MCF 10A (cell line): ENCODE measurements around the gene LMTK3. TPM values are rescaled to one million over a fixed set of nuclear protein-coding genes. Genes with fewer than 3 reads are reported as not detected.

ENCODE experiments used
- BruUV-seq: library from RNA; stranded (reverse); fragments of 400-500 nt; replicated peaks from 2 replicates; lab custom pipeline; 2021; lab: Mats Ljungman, UMichigan
- CTCF ChIA-PET: fragments of 300-600 bp; sonication (Branson Sonifier 250); formaldehyde crosslinking; extraction: SDS; loops from one replicate; lab custom pipeline; 2021; ENCODE audit warnings: antibody characterized with exemption, inconsistent platforms; lab: Yijun Ruan, JAX
- POLR2A ChIA-PET: fragments of 300-600, 350-650 bp; sonication (Branson Sonifier 250); formaldehyde crosslinking; extraction: SDS; loops from one replicate; lab custom pipeline; 2020; ENCODE audit warnings: antibody characterized with exemption, inconsistent platforms; lab: Yijun Ruan, JAX
- DNase-seq: peaks from one replicate; pipeline ENCODE4 v3.0.0-alpha.2; 2018; ENCODE audit not compliant: unreplicated experiment
- H3K27ac Mint-ChIP-seq: one replicate; pipeline ENCODE4 v1.8.0; 2022; ENCODE audit warnings: mild to moderate bottlenecking, low read depth, mixed read lengths; ENCODE audit not compliant: unreplicated experiment
- H3K27me3 Mint-ChIP-seq: one replicate; pipeline ENCODE4 v1.8.0; 2022; ENCODE audit warnings: mixed read lengths; ENCODE audit not compliant: insufficient read depth, unreplicated experiment
- H3K36me3 Mint-ChIP-seq: one replicate; pipeline ENCODE4 v1.8.0; 2022; ENCODE audit warnings: mild to moderate bottlenecking, moderate library complexity, mixed read lengths; ENCODE audit not compliant: insufficient read depth, unreplicated experiment
- H3K4me1 Mint-ChIP-seq: one replicate; pipeline ENCODE4 v1.8.0; 2022; ENCODE audit warnings: mixed read lengths; ENCODE audit not compliant: insufficient read depth, unreplicated experiment
- H3K4me3 Mint-ChIP-seq: one replicate; pipeline ENCODE4 v1.8.0; 2022; ENCODE audit warnings: mild to moderate bottlenecking, moderate library complexity, mixed read lengths; ENCODE audit not compliant: unreplicated experiment
- H3K9me3 Mint-ChIP-seq: one replicate; pipeline ENCODE4 v1.8.0; 2022; ENCODE audit warnings: mixed read lengths; ENCODE audit not compliant: unreplicated experiment
- CTCF ChIP-seq: fragments of 200-600 bp; IDR thresholded peaks from one replicate; pipeline ENCODE4 v1.8.0; 2022; ENCODE audit warnings: antibody characterized with exemption, mild to moderate bottlenecking; ENCODE audit not compliant: unreplicated experiment
- intact Hi-C: fragments of 100-400 bp; cut with micrococcal nuclease; formaldehyde crosslinking; loops from 2 replicates; pipeline ENCODE4 v1.14.1; 2022
- total RNA-seq: library from RNA; stranded (reverse); gene quantifications from 2 replicates; pipeline ENCODE4 v1.2.3, GENCODE V29; 2022

Gene LMTK3
- total RNA-seq, 1 experiment from 2014 or later = 0.37 TPM

GRCh38 chr19:48558018-48558684 is 46.5 kb upstream of the LMTK3 start:
- TF ChIP-seq CTCF = no peak
- Mint-ChIP-seq H3K27ac (no peak overlapping the region), H3K4me3 (no peak overlapping the region), H3K9me3 (no peaks in the 10 kb centered on the region), H3K4me1 (peaks cover 6% of the 10 kb centered on the region), H3K36me3 (peaks cover under 1% of the 10 kb centered on the region), H3K27me3 (no peaks in the 10 kb centered on the region)
- no TSS peak for BruUV-seq
- no peak for DNase-seq
- CTCF ChIA-PET = interaction anchor here (0.6 to 1.4 kb wide), 3 partner anchors 10 to 16 kb away, joined by 3 read pairs; no protein-coding TSS in a partner anchor
- intact Hi-C loops = no loop called here
- POLR2A ChIA-PET = interaction anchor here (0.6 to 0.7 kb wide), 2 partner anchors 9 to 138 kb away, joined by 5 to 6 read pairs; no protein-coding TSS in a partner anchor

GRCh38 chr19:48556825-48557224 is 45.2 kb upstream of the LMTK3 start:
- ChIA-PET POLR2A (interaction anchor here (0.9 to 1.5 kb wide), 3 partner anchors 10 to 41 kb away, joined by 3 to 7 read pairs (median 4); no protein-coding TSS in a partner anchor), CTCF (interaction anchor here (0.7 to 1.2 kb wide), 2 partner anchors 50 to 219 kb away, joined by 3 to 5 read pairs; no protein-coding TSS in a partner anchor)
- no TSS peak for BruUV-seq
- peaks cover 6% of the 10 kb centered on the region for H3K4me1 Mint-ChIP-seq
- H3K36me3 Mint-ChIP-seq = no peaks in the 10 kb centered on the region
- H3K27me3 Mint-ChIP-seq = peaks cover under 1% of the 10 kb centered on the region
- TF ChIP-seq CTCF = no peak
- intact Hi-C loops = no loop called here
- H3K9me3 Mint-ChIP-seq = no peaks in the 10 kb centered on the region
- DNase-seq = no peak
- H3K27ac Mint-ChIP-seq = no peak overlapping the region
- H3K4me3 Mint-ChIP-seq = no peak overlapping the region

GRCh38 chr19:48556163-48556562 is 44.5 kb upstream of the LMTK3 start:
- Mint-ChIP-seq H3K36me3 (no peaks in the 10 kb centered on the region), H3K27me3 (peaks cover 7% of the 10 kb centered on the region), H3K4me1 (peaks cover 6% of the 10 kb centered on the region), H3K9me3 (no peaks in the 10 kb centered on the region), H3K27ac (no peak overlapping the region), H3K4me3 (no peak overlapping the region)
- ChIA-PET CTCF (interaction anchor here (0.7 to 1.2 kb wide), 3 partner anchors 49 to 265 kb away, joined by 3 to 5 read pairs (median 3); no protein-coding TSS in a partner anchor), POLR2A (interaction anchor here (0.9 to 1.5 kb wide), 3 partner anchors 11 to 40 kb away, joined by 3 to 7 read pairs (median 4); no protein-coding TSS in a partner anchor)
- DNase-seq = peak; percentile 87
- no TSS peak for BruUV-seq
- intact Hi-C loops = no loop called here
- no peak for TF ChIP-seq CTCF

- H3K36me3 Mint-ChIP-seq = no peaks in the 10 kb centered on the region
- BruUV-seq = no TSS peak
- H3K27ac Mint-ChIP-seq = no peak overlapping the region
- DNase-seq = no peak
- H3K4me1 Mint-ChIP-seq = peaks cover 6% of the 10 kb centered on the region
- ChIA-PET POLR2A (no interaction called here), CTCF (interaction anchor here (0.6 to 0.7 kb wide), 2 partner anchors 181 to 201 kb away, joined by 3 to 4 read pairs; no protein-coding TSS in a partner anchor)
- intact Hi-C loops = no loop called here
- H3K27me3 Mint-ChIP-seq = peaks cover 10% of the 10 kb centered on the region
- no peak overlapping the region for H3K4me3 Mint-ChIP-seq
- H3K9me3 Mint-ChIP-seq = no peaks in the 10 kb centered on the region
- no peak for TF ChIP-seq CTCF
These were observed 42.9 kb upstream of the LMTK3 start for GRCh38 chr19:48554385-48555091.
